HG02885 (cell line): Measurements from ENCODE around the gene WDR75.

Experiments used
- ATAC-seq: cut with Tn5 transposase; IDR thresholded peaks from one replicate; pipeline ENCODE4 v1.9.1; 2021; ENCODE audit warnings: mild to moderate bottlenecking; ENCODE audit not compliant: unreplicated experiment, poor library complexity

Gene WDR75

DNA sequence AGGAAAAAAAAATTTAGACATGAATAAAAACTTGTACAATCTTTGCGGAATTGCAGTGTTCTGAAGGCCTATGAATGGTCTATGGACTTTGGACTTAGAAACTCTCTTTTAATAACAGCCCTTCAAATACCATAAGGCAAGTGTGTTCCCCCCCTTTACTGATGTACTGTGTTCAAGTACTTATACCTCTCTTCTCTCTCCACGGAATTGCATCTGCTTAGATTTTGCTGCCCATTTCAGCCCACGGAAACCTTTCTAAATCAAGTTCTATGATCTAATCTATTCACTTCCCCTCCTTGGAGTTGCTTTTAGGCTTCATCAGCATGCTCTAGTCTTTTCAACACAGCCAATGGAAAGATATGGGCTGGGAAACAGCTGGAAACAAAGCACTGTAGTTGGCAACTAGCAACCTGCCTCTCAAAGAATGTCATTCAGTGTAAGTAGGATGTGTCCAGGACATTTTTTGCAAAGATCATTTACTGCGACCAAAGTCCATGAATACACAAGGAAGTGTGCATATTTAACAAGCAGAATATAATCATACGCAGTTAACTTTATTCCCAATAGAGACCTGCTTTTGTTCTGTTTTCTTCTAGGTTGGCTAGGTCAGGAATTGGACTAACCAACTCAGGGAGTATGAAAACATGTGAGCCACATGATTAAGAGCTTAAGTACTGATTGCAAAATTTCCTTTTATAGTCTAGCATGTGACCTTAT is 81.3 kb downstream of the WDR75 start:
- ATAC-seq: no peak

DNA sequence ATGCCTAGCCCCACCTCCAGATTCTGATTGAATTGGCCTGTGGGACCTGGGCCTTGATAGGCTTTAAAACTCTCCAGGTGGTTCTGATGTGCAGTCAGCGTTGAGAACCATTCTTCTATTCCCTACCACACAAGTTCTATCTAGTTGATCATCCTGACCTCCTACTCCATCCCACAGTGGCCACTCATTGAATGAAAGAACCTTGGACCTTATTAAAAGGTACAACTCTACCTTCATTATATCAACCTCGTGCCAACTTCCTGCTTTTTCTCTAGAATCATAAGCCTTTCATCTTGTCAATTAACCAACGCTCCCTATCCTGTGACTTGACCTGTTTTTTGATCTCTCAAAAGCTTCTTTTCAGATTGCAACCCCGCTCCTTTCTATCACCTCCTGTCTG is 83.5 kb downstream of the WDR75 start:
- no peak for ATAC-seq
